Smooth muscle cell (in vitro differentiated cells): ENCODE data around the gene DDHD1. TPM values are rescaled to one million over a fixed set of nuclear protein-coding genes. Genes with fewer than 3 reads are reported as not detected.
A peak's percentile ranks its signal among the peaks of the same experiment; 100 is the strongest.

Experiments used
- DNase-seq: peaks from one replicate; lab custom pipeline; 2025; ENCODE audit not compliant: unreplicated experiment; lab: John Stamatoyannopoulos, UW
- H2AFZ ChIP-seq: fragments of 200-600 bp; sonication (generic); 2 replicates; pipeline ENCODE4 v1.6.0; 2016; ENCODE audit warnings: antibody characterized with exemption, low read depth, mild to moderate bottlenecking
- H3F3A ChIP-seq: fragments of 200-600 bp; sonication (generic); 2 replicates; pipeline ENCODE4 v1.6.0; 2017; ENCODE audit warnings: antibody characterized with exemption, low read depth
- H3K27ac ChIP-seq: fragments of 200-600 bp; sonication (generic); 2 replicates; pipeline ENCODE4 v1.5.1; 2016; ENCODE audit warnings: low read depth, mild to moderate bottlenecking
- H3K27me3 ChIP-seq: fragments of 200-600 bp; sonication (generic); 2 replicates; pipeline ENCODE4 v1.6.1; 2016; ENCODE audit warnings: low read depth, mild to moderate bottlenecking
- H3K36me3 ChIP-seq: fragments of 200-600 bp; sonication (generic); 2 replicates; pipeline ENCODE4 v1.5.1; 2016; ENCODE audit warnings: low read depth
- H3K4me1 ChIP-seq: fragments of 200-600 bp; sonication (generic); 2 replicates; pipeline ENCODE4 v1.5.1; 2016; ENCODE audit warnings: low read depth
- H3K4me2 ChIP-seq: fragments of 200-600 bp; sonication (generic); 2 replicates; pipeline ENCODE4 v1.6.0; 2016; ENCODE audit warnings: mild to moderate bottlenecking
- H3K4me3 ChIP-seq: fragments of 200-600 bp; sonication (generic); 2 replicates; pipeline ENCODE4 v1.5.1; 2016; ENCODE audit warnings: mild to moderate bottlenecking
- H3K79me2 ChIP-seq: fragments of 200-600 bp; sonication (generic); 2 replicates; pipeline ENCODE4 v1.6.0; 2016; ENCODE audit warnings: low read depth, mild to moderate bottlenecking
- H3K9ac ChIP-seq: fragments of 200-600 bp; sonication (generic); 2 replicates; pipeline ENCODE4 v1.6.0; 2016; ENCODE audit warnings: low read depth
- H3K9me3 ChIP-seq: fragments of 200-600 bp; sonication (generic); replicated peaks from 2 replicates; pipeline ENCODE4 v1.5.1; 2016; ENCODE audit warnings: low read depth
- H4K20me1 ChIP-seq: fragments of 200-600 bp; sonication (generic); 2 replicates; pipeline ENCODE4 v1.6.0; 2016; ENCODE audit warnings: low read depth
- WGBS: methylation state at CpG from one replicate; pipeline ENCODE4 v1.1.7; 2016; ENCODE audit warnings: low lambda C conversion rate; 5-methylcytosine and 5-hydroxymethylcytosine counted together
- polyA plus RNA-seq: library from polyadenylated mRNA; unstranded; fragments of >200 nt; fragmentation: Nextera tagmentation; extraction: Ambion mirVana; gene quantifications from 2 replicates; pipeline ENCODE4 v1.2.1, GENCODE V29; 2016
- total RNA-seq: library from RNA; depleted of rRNA; stranded (reverse); fragments of >200 nt; gene quantifications from 2 replicates; pipeline ENCODE4 v1.2.3, GENCODE V29; 2014
- TF ChIP-seq, protein P1 (sequence below): fragments of 200-600 bp; sonication (generic); IDR thresholded peaks from 2 replicates; pipeline ENCODE4 v1.5.1; 2017; ENCODE audit warnings: borderline replicate concordance, mild to moderate bottlenecking, antibody characterized with exemption; ENCODE audit not compliant: insufficient read depth, poor library complexity, severe bottlenecking

The DDHD1 gene
- total and polyA plus RNA-seq, 2 experiments from 2014 or later, result 4.0 to 7.8 TPM

GRCh38 chr14:53037016-53037415, 116.1 kb downstream of the DDHD1 start:
- H3K9me3 ChIP-seq, result no peaks in the 10 kb centered on the region
- no peak overlapping the region for H3K27ac ChIP-seq
- no peak overlapping the region for H2AFZ ChIP-seq
- no peak overlapping the region for H3K4me2 ChIP-seq
- no peak for DNase-seq
- H3K79me2 ChIP-seq, result no peaks in the 10 kb centered on the region
- TF ChIP-seq, protein P1, sequence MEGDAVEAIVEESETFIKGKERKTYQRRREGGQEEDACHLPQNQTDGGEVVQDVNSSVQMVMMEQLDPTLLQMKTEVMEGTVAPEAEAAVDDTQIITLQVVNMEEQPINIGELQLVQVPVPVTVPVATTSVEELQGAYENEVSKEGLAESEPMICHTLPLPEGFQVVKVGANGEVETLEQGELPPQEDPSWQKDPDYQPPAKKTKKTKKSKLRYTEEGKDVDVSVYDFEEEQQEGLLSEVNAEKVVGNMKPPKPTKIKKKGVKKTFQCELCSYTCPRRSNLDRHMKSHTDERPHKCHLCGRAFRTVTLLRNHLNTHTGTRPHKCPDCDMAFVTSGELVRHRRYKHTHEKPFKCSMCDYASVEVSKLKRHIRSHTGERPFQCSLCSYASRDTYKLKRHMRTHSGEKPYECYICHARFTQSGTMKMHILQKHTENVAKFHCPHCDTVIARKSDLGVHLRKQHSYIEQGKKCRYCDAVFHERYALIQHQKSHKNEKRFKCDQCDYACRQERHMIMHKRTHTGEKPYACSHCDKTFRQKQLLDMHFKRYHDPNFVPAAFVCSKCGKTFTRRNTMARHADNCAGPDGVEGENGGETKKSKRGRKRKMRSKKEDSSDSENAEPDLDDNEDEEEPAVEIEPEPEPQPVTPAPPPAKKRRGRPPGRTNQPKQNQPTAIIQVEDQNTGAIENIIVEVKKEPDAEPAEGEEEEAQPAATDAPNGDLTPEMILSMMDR, result no peak
- H3K27me3 ChIP-seq, result no peaks in the 10 kb centered on the region
- H3K9ac ChIP-seq, result no peak overlapping the region
- 86% methylated on average over 1 of the region's 1 CpG for WGBS
- no peaks in the 10 kb centered on the region for H4K20me1 ChIP-seq
- no peak overlapping the region for H3K4me3 ChIP-seq
- H3F3A ChIP-seq, result peaks cover 19% of the 10 kb centered on the region
- H3K36me3 ChIP-seq, result no peaks in the 10 kb centered on the region
- H3K4me1 ChIP-seq, result peaks cover 17% of the 10 kb centered on the region

DNA sequence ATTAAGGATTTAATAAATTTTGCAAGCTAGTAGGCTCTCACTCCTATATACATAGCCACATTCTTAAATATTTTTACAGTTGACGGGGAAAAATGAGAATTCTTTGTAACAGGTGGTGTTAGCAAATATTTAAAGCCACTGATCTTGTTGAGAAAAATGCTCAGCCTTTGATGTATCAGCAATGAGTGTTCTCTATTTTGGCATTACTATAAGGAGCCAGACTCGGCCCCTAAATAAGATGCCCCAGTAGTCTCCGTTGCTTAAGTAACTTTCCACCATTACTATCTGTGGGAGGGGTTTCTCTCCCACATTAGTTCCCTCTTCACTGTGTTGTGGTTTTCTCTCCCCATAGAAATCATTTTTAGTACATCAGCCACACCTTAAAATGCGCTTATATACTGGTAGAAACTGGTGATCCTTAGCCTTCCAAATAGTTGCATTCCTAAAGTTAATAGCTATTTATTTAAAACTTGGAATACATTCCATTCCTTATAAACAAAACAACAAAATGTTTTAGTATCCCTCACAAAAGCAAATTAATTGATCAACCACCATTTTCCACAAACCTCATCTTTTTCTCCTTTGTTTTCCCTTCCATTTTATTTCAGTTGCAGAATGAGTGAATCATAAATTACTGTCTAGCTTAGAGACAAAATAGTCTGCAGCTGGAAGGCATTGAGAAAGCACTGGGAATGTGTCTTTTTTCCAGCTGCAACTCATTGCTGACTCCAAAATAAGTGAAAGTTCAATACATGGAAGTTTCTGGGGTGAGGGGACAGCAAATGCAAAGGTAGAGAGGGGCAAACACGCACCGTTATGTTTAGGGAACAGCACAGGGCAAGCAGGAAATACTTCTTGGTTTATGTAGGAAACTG, 117.5 kb downstream of the DDHD1 start:
- Histone ChIP-seq H3K79me2 (no peaks in the 10 kb centered on the region), H3K9ac (no peak overlapping the region), H3K36me3 (no peaks in the 10 kb centered on the region), H3K27me3 (no peaks in the 10 kb centered on the region), H2AFZ (no peak overlapping the region), H4K20me1 (no peaks in the 10 kb centered on the region), H3K27ac (peak overlapping the region; percentile 63), H3K4me2 (peak overlapping the region; percentile 42), H3K4me3 (no peak overlapping the region), H3K9me3 (no peaks in the 10 kb centered on the region), H3K4me1 (peaks cover 20% of the 10 kb centered on the region), H3F3A (peaks cover 19% of the 10 kb centered on the region)
- 65% methylated on average over 6 of the region's 6 CpGs for WGBS
- no peak for DNase-seq
- TF ChIP-seq, protein P1, result no peak

DNA sequence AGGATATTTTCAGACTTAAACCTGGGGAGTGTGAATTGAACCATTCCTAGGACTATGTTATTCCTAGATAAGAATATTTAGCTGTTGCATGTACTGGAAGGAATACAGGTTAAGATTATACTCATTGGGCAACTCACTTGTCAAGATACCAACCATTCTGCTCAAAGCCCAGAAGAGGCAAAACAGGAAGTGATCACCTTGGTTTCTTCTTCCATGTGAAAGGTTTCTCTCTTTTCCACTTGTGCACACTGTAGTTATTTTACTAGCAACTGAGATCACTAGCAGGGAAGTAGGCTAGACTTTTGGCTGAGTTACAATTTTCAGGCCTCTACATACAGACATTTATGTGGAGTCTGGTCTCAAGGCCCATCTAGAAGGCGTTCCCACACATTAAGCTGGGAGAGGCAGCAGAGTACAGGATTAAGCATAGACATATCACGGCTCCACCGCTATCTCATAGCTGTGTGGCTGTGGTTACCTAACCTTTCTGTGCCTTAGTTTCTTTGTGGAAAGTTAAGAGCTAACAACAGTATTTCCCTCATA, 118.4 kb downstream of the DDHD1 start:
- Histone ChIP-seq H4K20me1 (no peaks in the 10 kb centered on the region), H2AFZ (no peak overlapping the region), H3K9ac (no peak overlapping the region), H3K9me3 (no peaks in the 10 kb centered on the region), H3K4me2 (peak overlapping the region; percentile 42), H3K4me1 (peaks cover 20% of the 10 kb centered on the region), H3K36me3 (no peaks in the 10 kb centered on the region), H3K27ac (peak overlapping the region; percentile 63), H3K27me3 (no peaks in the 10 kb centered on the region), H3F3A (peaks cover 19% of the 10 kb centered on the region), H3K79me2 (no peaks in the 10 kb centered on the region), H3K4me3 (no peak overlapping the region)
- TF ChIP-seq, protein P1, result no peak
- DNase-seq, result no peak
- WGBS, result 18% methylated on average over 3 of the region's 3 CpGs
